ENCODE data around the gene SERAC1.

- TF ChIP-seq CTCF (IDR thresholded peaks at IDR 0.05; ENCODE audit: low read length) (no peak), EZH2 (IDR thresholded peaks at IDR 0.05; ENCODE audit: borderline replicate concordance, low read length) (no peak)
Measured at GRCh38 chr6:158071121-158072082, 96.7 kb downstream of the SERAC1 start.
